ENCODE data around the gene POM121. TPM values are rescaled to one million over a fixed set of nuclear protein-coding genes. Genes with fewer than 3 reads are reported as not detected.
"Not testable (repeated sequence)": the region's sequence is repeated elsewhere in the genome, so short reads cannot be mapped to it uniquely, and the experiment has no call there.

Gene POM121
- total and polyA plus RNA-seq, 4 donors, result 6.1 to 13.8 (median 9.6) TPM

DNA sequence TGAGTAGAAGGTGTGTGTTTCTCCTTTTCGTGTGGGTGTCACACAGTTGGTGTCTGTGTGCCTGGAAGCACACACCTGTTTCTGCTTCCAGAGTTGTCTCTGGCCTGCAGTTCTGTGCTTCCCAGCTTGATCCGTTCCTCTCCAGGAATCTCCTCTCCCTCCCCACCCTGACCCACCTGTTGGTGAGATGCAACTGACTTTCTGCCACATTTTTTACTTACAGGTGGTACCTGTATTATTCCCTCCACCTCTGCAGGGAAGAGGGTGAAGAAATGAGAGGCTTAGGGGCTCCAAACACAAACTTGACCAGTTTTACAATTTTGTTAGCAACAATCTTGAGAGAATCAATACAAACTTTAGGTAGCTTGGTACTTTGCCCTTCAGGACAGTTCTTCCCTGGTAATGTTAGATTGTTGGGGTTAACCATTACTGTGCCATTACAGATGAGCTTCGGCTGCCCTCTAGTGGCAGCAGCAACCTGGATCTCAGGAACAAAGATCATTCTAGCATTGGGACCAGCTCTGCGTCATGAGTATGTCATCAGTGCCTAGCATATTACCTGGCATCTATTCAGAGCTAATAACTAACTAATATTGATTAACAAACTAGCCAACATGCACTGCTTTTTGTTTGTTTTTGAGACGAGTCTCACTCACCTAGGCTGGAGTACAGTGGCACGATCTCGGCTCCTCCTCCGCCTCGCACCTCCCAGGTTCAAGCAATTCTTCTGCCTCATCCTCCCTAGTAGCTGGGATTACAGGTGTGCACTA is 10.0 kb upstream of the POM121 start:
- H3K4me3 ChIP-seq (ENCODE audit: low read depth in 1 of 3, low read length in 3 of 3); H3K27me3 ChIP-seq (ENCODE audit: control insufficient read depth in 4 of 4, insufficient read depth in 4 of 4, low read length in 3 of 4); H3K9me3 ChIP-seq (ENCODE audit: control insufficient read depth in 4 of 4, low read length in 3 of 4); H3K36me3 ChIP-seq (ENCODE audit: control insufficient read depth in 4 of 4, insufficient read depth in 3 of 4, low read depth in 1 of 4, low read length in 3 of 4): not testable (repeated sequence)
- Histone ChIP-seq H3K9ac (ENCODE audit: low read depth in 1 of 2, low read length in 2 of 2) (peak overlapping the region in 1 of 2 donors; percentile 3), H3K27ac (ENCODE audit: low read depth in 1 of 2, low read length in 2 of 2) (peak overlapping the region; percentile 72 to 86), H3K4me1 (ENCODE audit: control insufficient read depth in 4 of 4, insufficient read depth in 4 of 4, low read length in 3 of 4) (peaks cover 2 to 40% (median 32%) of the 10 kb centered on the region in 4 donors)
- peak; percentile 47 for TF ChIP-seq YY1 (IDR thresholded peaks at IDR 0.05)
- TF ChIP-seq, protein P1, sequence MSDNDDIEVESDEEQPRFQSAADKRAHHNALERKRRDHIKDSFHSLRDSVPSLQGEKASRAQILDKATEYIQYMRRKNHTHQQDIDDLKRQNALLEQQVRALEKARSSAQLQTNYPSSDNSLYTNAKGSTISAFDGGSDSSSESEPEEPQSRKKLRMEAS (IDR thresholded peaks at IDR 0.05), result peak; percentile 51
- peak; percentile 85 to 87 for TF ChIP-seq RAD21 (IDR thresholded peaks at IDR 0.05)
- peak; percentile 83 for TF ChIP-seq SP1 (IDR thresholded peaks at IDR 0.05)
- TF ChIP-seq, protein P2, sequence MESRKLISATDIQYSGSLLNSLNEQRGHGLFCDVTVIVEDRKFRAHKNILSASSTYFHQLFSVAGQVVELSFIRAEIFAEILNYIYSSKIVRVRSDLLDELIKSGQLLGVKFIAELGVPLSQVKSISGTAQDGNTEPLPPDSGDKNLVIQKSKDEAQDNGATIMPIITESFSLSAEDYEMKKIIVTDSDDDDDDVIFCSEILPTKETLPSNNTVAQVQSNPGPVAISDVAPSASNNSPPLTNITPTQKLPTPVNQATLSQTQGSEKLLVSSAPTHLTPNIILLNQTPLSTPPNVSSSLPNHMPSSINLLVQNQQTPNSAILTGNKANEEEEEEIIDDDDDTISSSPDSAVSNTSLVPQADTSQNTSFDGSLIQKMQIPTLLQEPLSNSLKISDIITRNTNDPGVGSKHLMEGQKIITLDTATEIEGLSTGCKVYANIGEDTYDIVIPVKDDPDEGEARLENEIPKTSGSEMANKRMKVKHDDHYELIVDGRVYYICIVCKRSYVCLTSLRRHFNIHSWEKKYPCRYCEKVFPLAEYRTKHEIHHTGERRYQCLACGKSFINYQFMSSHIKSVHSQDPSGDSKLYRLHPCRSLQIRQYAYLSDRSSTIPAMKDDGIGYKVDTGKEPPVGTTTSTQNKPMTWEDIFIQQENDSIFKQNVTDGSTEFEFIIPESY (IDR thresholded peaks at IDR 0.05), result peak; percentile 66
- peak; percentile 85 to 90 for TF ChIP-seq HNF4A (conservative IDR thresholded peaks at IDR 0.05)
- TF ChIP-seq, protein P3, sequence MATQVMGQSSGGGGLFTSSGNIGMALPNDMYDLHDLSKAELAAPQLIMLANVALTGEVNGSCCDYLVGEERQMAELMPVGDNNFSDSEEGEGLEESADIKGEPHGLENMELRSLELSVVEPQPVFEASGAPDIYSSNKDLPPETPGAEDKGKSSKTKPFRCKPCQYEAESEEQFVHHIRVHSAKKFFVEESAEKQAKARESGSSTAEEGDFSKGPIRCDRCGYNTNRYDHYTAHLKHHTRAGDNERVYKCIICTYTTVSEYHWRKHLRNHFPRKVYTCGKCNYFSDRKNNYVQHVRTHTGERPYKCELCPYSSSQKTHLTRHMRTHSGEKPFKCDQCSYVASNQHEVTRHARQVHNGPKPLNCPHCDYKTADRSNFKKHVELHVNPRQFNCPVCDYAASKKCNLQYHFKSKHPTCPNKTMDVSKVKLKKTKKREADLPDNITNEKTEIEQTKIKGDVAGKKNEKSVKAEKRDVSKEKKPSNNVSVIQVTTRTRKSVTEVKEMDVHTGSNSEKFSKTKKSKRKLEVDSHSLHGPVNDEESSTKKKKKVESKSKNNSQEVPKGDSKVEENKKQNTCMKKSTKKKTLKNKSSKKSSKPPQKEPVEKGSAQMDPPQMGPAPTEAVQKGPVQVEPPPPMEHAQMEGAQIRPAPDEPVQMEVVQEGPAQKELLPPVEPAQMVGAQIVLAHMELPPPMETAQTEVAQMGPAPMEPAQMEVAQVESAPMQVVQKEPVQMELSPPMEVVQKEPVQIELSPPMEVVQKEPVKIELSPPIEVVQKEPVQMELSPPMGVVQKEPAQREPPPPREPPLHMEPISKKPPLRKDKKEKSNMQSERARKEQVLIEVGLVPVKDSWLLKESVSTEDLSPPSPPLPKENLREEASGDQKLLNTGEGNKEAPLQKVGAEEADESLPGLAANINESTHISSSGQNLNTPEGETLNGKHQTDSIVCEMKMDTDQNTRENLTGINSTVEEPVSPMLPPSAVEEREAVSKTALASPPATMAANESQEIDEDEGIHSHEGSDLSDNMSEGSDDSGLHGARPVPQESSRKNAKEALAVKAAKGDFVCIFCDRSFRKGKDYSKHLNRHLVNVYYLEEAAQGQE (IDR thresholded peaks at IDR 0.05), result peak; percentile 66
- peak in 1 of 2 donors; percentile 19 for TF ChIP-seq EGR1 (IDR thresholded peaks at IDR 0.05; ENCODE audit: low read depth in 2 of 2)
- TF ChIP-seq, protein P4, sequence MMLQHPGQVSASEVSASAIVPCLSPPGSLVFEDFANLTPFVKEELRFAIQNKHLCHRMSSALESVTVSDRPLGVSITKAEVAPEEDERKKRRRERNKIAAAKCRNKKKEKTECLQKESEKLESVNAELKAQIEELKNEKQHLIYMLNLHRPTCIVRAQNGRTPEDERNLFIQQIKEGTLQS (IDR thresholded peaks at IDR 0.05), result peak; percentile 69
- TF ChIP-seq FOXA1 (IDR thresholded peaks at IDR 0.05), result peak; percentile 62
- peak; percentile 79 for TF ChIP-seq HNF4G (IDR thresholded peaks at IDR 0.05)
- TF ChIP-seq JUND (IDR thresholded peaks at IDR 0.05), result peak; percentile 41 to 72
- TF ChIP-seq, protein P5, sequence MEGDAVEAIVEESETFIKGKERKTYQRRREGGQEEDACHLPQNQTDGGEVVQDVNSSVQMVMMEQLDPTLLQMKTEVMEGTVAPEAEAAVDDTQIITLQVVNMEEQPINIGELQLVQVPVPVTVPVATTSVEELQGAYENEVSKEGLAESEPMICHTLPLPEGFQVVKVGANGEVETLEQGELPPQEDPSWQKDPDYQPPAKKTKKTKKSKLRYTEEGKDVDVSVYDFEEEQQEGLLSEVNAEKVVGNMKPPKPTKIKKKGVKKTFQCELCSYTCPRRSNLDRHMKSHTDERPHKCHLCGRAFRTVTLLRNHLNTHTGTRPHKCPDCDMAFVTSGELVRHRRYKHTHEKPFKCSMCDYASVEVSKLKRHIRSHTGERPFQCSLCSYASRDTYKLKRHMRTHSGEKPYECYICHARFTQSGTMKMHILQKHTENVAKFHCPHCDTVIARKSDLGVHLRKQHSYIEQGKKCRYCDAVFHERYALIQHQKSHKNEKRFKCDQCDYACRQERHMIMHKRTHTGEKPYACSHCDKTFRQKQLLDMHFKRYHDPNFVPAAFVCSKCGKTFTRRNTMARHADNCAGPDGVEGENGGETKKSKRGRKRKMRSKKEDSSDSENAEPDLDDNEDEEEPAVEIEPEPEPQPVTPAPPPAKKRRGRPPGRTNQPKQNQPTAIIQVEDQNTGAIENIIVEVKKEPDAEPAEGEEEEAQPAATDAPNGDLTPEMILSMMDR (IDR thresholded peaks at IDR 0.05; ENCODE audit: low read depth, low read length, missing input control), result peak; percentile 66
- peak; percentile 64 to 66 for TF ChIP-seq RXRA (IDR thresholded peaks at IDR 0.05)
- 25% methylated on average over 9 of the region's 9 CpGs for WGBS
- DNase-seq (ENCODE audit: low spot score), result peak; percentile 56

All from liver (tissue), 9 donors.